Fibroblast of upper back skin (primary cell): ENCODE measurements around the gene SPG21.
"Not testable (repeated sequence)": the region's sequence is repeated elsewhere in the genome, so short reads cannot be mapped to it uniquely, and the experiment has no call there.

Source experiments
- DNase-seq: peaks from one replicate; pipeline ENCODE4 v3.0.0-alpha.2; 2013

SPG21 gene, protein sequence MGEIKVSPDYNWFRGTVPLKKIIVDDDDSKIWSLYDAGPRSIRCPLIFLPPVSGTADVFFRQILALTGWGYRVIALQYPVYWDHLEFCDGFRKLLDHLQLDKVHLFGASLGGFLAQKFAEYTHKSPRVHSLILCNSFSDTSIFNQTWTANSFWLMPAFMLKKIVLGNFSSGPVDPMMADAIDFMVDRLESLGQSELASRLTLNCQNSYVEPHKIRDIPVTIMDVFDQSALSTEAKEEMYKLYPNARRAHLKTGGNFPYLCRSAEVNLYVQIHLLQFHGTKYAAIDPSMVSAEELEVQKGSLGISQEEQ

DNA sequence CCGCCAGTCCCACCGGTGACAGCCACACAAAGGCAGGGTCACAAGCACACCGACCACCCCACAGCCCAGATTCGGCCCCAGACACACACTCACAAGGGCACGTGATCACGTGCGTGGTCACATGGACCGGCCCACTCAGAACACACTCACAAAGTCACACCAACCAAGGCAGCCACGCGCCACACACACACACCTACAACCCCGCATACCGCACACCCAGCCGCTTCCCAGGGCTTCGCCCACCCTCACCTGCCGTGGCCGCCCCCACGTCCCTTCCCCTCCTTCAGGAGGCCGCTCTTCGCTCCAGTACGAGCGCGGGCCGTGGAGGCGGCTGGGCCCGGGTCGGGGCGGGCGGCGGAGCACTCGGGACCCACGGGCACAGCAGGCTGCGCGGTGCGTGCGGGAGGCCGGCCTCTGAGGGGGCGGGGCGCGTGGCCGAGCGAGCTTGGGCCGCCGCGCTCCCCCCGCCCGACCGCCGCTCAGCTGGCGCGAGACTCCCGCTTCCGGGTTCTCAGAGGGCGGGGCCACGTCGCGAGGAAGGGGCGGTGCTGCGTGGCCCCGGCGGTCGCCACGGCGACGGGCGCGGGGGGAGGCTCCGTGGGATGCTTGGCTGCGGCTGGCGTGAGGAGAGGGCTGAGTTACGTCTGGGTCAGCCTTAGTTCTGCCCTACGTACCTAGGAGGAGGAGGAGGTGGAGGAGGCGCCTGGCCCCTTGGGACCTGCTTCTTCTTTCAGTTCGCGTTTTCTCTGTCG lies at the start of gene SPG21:
SPG21 (minus strand) TSS at position 499 of the 752 bp plus-strand sequence. CDS start 6,345 bp downstream, outside the sequence.
- DNase-seq: peak; percentile 94

- DNase-seq: no peak
These were observed 49.1 kb upstream of the SPG21 start for GRCh38 chr15:65038836-65039235.

GRCh38 chr15:65038428-65038827 lies 48.7 kb upstream of the SPG21 start:
- DNase-seq: no peak

GRCh38 chr15:65037309-65037708 lies 47.6 kb upstream of the SPG21 start:
- DNase-seq: no peak

DNA sequence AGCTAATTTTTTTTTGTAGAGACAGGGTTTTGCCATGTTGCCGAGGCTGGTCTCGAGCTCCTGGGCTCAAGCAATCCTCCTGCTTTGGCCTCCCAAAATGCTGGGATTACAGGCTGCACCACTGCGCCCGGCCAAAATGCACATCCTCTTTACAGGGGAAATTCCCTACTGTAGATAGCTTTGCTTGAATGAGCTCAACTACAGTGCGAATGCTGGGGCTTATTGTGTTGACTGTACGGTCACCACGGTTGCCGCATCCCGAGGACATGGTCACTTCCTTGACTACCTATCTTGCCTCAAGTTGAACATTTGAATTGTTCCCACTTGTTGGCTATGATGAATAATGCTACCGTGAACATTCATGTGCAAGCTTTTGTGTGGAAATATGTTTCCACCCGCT lies 45.0 kb upstream of the SPG21 start:
- no peak for DNase-seq

GRCh38 chr15:65033659-65034269 lies 44.0 kb upstream of the SPG21 start:
- DNase-seq: peak; percentile 49

DNA sequence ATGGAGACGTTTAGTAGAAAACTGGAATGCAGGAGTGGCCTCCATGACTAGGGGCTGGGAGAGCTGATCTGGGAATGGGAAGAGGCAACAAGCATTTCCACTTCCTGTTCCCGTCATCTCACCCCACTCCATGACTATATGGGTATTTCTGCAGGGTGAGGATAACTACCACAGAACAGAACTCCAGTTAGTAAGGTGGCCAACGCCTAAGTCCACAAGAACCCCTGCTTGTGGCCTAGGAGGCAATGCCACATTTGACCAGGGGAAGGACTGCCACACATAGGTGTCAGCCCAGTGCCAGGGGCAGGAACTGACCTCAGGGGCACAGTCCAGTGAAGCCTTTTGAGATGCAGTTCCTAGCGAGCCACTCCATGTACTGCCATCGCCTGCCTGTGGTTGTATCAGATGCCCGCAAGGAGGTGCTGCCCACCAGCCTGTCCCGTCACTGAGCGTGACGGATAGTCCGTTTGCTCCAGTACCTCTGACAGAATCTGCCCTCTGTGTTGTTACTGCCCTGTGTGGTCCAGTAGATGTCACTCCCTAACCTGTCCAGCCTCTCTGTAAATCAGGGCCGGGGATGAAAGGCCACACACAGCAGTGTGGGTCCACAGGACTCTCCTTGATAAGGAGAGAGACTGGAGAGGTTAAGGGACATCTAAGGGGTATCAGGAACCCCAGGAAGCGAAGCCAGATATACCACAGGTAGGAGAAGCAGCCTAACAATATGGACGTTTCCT lies 43.3 kb upstream of the SPG21 start:
- peak; percentile 48 for DNase-seq

DNA sequence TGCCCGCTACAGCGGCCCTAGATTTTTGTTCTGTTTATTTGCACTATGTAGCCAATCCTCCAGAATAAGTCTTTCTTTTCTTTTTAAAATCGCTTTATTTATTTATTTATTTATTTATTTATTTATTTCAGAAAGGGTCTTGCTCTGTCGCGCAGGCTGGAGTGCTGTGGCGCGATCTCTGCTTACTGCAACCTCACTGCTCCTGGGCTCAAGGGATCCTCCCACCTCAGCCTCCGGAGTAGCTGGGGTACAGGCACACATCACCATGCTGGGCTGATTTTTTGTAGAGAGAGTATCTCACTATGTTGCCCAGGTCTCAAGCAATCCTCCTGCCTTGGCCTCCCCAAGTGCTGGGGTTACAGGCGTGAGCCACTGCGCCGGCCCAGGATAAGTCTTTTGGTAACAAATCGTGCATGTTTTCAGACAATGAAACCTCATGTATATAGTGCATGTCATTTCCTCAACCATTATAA lies 40.1 kb upstream of the SPG21 start:
- no peak for DNase-seq

GRCh38 chr15:65028921-65029735 lies 39.4 kb upstream of the SPG21 start, which contains the start of gene MTFMT:
Gene MTFMT, minus strand, starts transcription at chr15:65029639. Its CDS starts 26 bp downstream, at chr15:65029613.
- peak; percentile 80 for DNase-seq

- DNase-seq: no peak
These were observed 38.6 kb upstream of the SPG21 start for GRCh38 chr15:65028338-65028737.

GRCh38 chr15:65027593-65027992 lies 37.9 kb upstream of the SPG21 start:
- no peak for DNase-seq

DNA sequence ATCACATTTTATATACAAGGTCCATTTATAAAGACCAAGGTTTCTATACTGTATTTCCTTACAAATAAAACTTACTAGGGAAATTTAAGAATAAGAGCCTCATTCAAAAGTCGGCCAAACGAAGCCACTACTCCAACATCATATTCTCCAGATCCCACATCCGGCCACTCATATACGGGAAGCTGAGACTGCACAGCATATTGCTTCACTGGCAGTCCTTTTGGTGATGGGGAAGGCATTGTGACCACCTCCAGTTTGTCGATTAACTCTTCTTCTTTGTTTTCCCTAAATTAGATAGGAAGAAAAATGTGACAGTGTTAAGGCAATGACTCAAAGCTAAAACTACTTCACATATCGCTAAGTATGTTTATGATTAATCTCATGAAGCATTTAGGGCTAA lies 37.0 kb upstream of the SPG21 start:
- no peak for DNase-seq

GRCh38 chr15:65021488-65021887 lies 31.8 kb upstream of the SPG21 start:
- no peak for DNase-seq

GRCh38 chr15:65020419-65020818 lies 30.7 kb upstream of the SPG21 start:
- no peak for DNase-seq

DNA sequence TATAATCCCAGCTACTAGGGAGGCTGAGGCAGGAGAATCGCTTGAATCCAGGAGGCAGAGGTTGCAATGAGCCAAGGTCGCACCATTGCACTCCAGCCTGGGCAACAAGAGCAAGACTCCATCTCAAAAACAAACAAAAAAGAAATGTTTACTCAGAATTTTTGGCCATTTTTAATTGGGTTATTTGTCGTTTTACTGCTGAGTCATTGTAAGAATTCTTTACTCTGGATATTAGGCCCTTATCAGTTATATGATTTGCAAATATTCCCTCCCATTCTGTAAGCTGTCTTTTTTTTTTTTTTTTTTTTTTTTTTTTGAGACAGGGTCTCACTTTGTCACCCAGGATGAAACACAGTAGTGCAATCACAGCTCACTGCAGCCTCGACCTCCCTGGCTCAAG lies 21.5 kb upstream of the SPG21 start:
- DNase-seq: not testable (repeated sequence)

DNA sequence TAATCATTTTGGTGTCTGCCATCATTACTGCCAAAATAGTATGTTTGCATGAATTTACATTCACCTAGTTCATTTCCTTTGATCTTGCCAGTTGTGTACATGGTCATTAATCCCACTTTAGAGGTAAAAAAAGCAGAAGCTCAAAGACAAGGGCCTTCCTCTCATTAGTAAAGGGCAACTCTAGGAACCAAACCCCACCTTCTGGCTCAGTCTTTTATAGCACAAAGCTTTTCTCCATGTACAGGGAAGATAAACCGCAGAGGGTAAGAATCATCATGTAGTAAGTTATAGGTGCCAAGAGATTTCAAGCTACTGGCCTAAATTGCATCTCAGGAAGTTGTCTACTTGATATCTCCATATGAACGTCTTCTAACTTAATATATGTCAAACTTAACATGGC lies 19.3 kb upstream of the SPG21 start:
- peak; percentile 47 for DNase-seq

- DNase-seq: no peak
These were observed 17.2 kb upstream of the SPG21 start for GRCh38 chr15:65006876-65007275.

GRCh38 chr15:65004993-65005392 lies 15.3 kb upstream of the SPG21 start:
- no peak for DNase-seq

DNA sequence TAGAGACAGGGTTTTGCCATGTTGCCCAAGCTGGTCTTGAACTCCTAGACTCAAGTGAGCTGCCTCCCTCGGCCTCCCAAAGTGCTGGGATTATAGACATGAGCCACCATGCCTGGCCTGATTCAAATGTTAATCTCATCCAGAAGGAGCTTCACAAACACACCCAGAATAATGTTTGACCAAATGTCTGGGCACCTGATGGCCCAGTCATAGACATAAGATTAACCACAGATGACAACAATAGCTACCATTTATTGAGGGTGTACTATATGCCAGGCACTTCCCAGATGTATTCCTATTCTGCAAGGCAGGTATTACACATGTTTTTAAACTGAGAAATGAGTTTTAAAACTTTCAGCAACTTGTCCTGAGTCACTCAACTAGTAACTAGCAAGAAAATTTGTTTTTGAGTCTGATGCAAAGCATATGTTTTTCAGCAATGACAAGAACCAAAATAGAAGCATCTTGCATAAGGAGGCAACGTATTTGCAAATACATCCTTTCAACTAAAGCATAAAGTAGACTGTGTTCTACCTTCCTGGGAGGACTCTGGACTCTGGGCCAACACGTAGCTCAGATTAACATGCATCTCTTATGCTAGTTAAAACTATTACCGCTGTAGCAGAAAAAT lies 8.1 kb upstream of the SPG21 start:
- DNase-seq: no peak

DNA sequence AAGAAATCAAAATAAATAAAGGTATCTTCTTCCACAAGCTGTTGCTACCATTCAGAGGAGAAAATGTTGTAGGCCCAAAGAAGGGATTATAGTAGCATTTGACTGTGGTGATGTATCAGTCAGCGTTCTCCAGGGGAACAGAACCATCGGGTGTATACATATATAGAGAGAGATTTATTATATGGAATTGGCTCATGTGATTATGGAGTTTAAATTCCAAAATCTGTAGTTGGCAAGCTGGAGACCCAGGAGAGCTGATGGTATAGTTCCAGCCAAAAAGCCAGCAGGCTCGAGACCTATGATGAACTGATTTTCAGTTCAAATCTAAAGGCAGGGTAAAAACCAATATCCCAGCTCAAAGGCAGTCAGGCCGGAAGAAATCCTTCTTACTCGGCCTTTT lies 7.4 kb upstream of the SPG21 start:
- DNase-seq: no peak

DNA sequence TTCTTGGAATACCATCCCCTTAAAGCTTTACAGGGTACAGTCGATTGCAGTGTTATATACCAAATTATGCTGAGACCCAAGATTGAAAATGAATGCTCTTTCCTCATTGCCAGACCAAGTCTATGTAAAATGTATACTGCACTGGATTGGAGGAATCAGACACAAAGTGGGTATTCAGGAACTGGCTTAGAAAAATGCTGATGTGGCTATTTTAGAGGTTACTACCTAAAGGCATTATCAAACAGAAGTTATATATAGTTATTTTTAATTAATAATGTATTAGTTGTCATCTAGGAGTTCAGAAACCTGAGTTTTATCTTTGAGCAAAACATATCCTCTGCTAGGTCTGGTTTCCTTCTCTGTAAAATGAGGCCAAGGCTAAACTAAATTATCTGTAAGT lies 3.6 kb upstream of the SPG21 start:
- DNase-seq: no peak
